H1 (cell line): ENCODE measurements around the gene DPYSL3. TPM values are rescaled to one million over a fixed set of nuclear protein-coding genes. Genes with fewer than 3 reads are reported as not detected.

ENCODE experiments used
- BRCA1 ChIP-seq: IDR thresholded peaks from 2 replicates; pipeline ENCODE4 v1.6.1; 2012; ENCODE audit warnings: low read depth, low read length, improper control_type of control experiment
- CTBP2 ChIP-seq: IDR thresholded peaks from 2 replicates; pipeline ENCODE4 v1.7.0; 2011; ENCODE audit warnings: borderline replicate concordance, mild to moderate bottlenecking, moderate library complexity, mixed read lengths, low read length; ENCODE audit not compliant: insufficient read depth, insufficient read length
- HDAC2 ChIP-seq, 2 experiments: fragments of 300-600 bp in 1 of 2; sonication (generic) in 1 of 2; IDR thresholded peaks; 2 replicates each; pipeline ENCODE4 v1.6.1; 2011 to 2012; ENCODE audit warnings: low read depth in 2 of 2, low read length in 2 of 2, mild to moderate bottlenecking in 2 of 2, moderate library complexity in 2 of 2, borderline replicate concordance in 1 of 2, inconsistent platforms in 1 of 2
- HDAC6 ChIP-seq: IDR thresholded peaks from one replicate; pipeline ENCODE4 v1.7.1; 2012; ENCODE audit warnings: low read depth, mild to moderate bottlenecking, inconsistent platforms, low read length, moderate library complexity
- TBP ChIP-seq: IDR thresholded peaks from 2 replicates; pipeline ENCODE4 v1.6.1; 2011; ENCODE audit warnings: low read depth, low read length, improper control_type of control experiment
- TCF12 ChIP-seq: IDR thresholded peaks from 2 replicates; pipeline ENCODE4 v1.6.1; 2011; ENCODE audit warnings: low read depth, mild to moderate bottlenecking, low read length
- polyA plus RNA-seq, 7 experiments: library from polyadenylated mRNA; depleted of rRNA in 3 of 7; stranded (reverse) in 5 of 7; unstranded in 2 of 7; fragments of >200 nt in 5 of 7; fragments of 200-250 nt in 2 of 7; gene quantifications; 1 replicate in 5 of 7; 2 replicates in 1 of 7; 4 replicates in 1 of 7; pipeline versions ENCODE4 v1.2.1 to v1.2.3, GENCODE V29; 2011 to 2013; ENCODE audit warnings: missing spikeins in 2 of 7, mixed read lengths in 2 of 7
- total RNA-seq: library from RNA; stranded (reverse); fragmentation: NEBNext Ultra II Directional; extraction: Animal tissue kit (Norgen Biotek cat#: 25700); gene quantifications from 2 replicates; pipeline ENCODE4 v1.2.1, GENCODE V29; 2021
- TF ChIP-seq, protein P1 (sequence below): IDR thresholded peaks from 2 replicates; pipeline ENCODE4 v1.6.1; 2012; ENCODE audit warnings: low read length, inconsistent platforms
- TF ChIP-seq, protein P2 (sequence below): IDR thresholded peaks from 2 replicates; pipeline ENCODE4 v1.6.1; 2012; ENCODE audit warnings: inconsistent platforms

Gene DPYSL3
- total and polyA plus RNA-seq, 2 of the 8 experiments (the other 6 are each of a cell fraction or from before 2014, with no cell fraction given): 268 to 387 TPM

DNA sequence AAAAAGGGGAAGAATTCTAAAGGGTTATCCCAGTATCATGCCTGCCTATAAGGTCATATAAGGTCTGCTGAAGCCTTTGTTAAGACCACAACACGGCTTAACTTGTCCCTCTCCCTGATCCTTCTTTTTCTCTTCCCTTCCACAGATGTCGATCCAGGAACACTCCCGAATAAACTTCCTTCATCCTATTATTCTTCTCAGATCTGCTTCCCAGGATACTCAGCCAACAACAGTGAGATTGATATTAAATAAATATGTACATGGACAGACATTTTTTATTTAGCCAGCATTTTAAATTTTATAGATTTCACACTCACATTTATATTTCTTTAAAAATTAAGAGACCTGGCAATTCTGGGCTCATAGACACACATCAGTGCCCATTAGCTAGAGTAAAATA lies 44.1 kb downstream of the DPYSL3 start (continued):
- TF ChIP-seq CTBP2: no peak
- no peak for TF ChIP-seq HDAC2 (IDR thresholded peaks at IDR 0.05; ENCODE audit: borderline replicate concordance in 1 of 2, low read depth in 2 of 2, low read length in 2 of 2)
- TF ChIP-seq, protein P1, sequence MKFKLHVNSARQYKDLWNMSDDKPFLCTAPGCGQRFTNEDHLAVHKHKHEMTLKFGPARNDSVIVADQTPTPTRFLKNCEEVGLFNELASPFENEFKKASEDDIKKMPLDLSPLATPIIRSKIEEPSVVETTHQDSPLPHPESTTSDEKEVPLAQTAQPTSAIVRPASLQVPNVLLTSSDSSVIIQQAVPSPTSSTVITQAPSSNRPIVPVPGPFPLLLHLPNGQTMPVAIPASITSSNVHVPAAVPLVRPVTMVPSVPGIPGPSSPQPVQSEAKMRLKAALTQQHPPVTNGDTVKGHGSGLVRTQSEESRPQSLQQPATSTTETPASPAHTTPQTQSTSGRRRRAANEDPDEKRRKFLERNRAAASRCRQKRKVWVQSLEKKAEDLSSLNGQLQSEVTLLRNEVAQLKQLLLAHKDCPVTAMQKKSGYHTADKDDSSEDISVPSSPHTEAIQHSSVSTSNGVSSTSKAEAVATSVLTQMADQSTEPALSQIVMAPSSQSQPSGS: no peak
- TF ChIP-seq, protein P2, sequence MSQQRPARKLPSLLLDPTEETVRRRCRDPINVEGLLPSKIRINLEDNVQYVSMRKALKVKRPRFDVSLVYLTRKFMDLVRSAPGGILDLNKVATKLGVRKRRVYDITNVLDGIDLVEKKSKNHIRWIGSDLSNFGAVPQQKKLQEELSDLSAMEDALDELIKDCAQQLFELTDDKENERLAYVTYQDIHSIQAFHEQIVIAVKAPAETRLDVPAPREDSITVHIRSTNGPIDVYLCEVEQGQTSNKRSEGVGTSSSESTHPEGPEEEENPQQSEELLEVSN: no peak
- no peak for TF ChIP-seq TCF12
- no peak for TF ChIP-seq TBP
- TF ChIP-seq HDAC6: no peak
- no peak for TF ChIP-seq BRCA1
